ENCODE data around the gene ASB10. TPM values are rescaled to one million over a fixed set of nuclear protein-coding genes. Genes with fewer than 3 reads are reported as not detected.

ASB10 gene
- total RNA-seq (2014; rRNA removed; shearing (Covaris generic)): not detected in 2 replicates
- polyA plus RNA-seq (2016; fragmentation: Nextera tagmentation; extraction: Ambion mirVana): not detected in 2 replicates
- long read RNA-seq: 0 reads

- no peak; the same call in 2 of the 3 replicates for ATAC-seq
- H3K4me3 Mint-ChIP-seq: no peak within 1 kb of the TSS
These were observed at the start of gene ASB10 for GRCh38 chr7:151186640-151187408. Gene ASB10 (minus strand): TSS chr7:151187250. CDS start chr7:151187130, 120 bp downstream.

More at GRCh38 chr7:151186640-151187408, at the start of gene ASB10:
- no peaks in the 10 kb centered on the region for H3K36me3 ChIP-seq (ENCODE audit: insufficient read depth)
- H3K4me2 ChIP-seq: no peak within 1 kb of the TSS
- no peaks in the 10 kb centered on the region for H3K4me1 ChIP-seq (ENCODE audit: insufficient read depth)
- no peak within 1 kb of the TSS for H3K4me3 ChIP-seq
- Mint-ChIP-seq H3K27me3 (ENCODE audit: insufficient read depth, low read depth, poor library complexity) (peaks cover 6% of the 10 kb centered on the region), H3K36me3 (ENCODE audit: low read depth) (no peaks in the 10 kb centered on the region), H3K4me1 (no peaks in the 10 kb centered on the region), H3K9me3 (no peaks in the 10 kb centered on the region), H3K27ac (no peak within 1 kb of the TSS)
- H4K20me1 ChIP-seq (replicated peaks; ENCODE audit: insufficient read depth): no peaks in the 10 kb centered on the region
- TF ChIP-seq ZNF462 (CRISPR knock-in tag; IDR thresholded peaks at IDR 0.05) (no peak), EZH2phosphoT487 (IDR thresholded peaks at IDR 0.05; ENCODE audit: unreplicated experiment) (no peak), POLR2AphosphoS5 (IDR thresholded peaks at IDR 0.05; ENCODE audit: low read depth) (no peak), EZH2 (IDR thresholded peaks at IDR 0.05; ENCODE audit: low read depth, unreplicated experiment) (no peak), NANOG (IDR thresholded peaks at IDR 0.05; ENCODE audit: borderline replicate concordance) (no peak), CREB1 (CRISPR knock-in tag; IDR thresholded peaks at IDR 0.05; ENCODE audit: low read depth) (no peak), JUNB (IDR thresholded peaks at IDR 0.05; ENCODE audit: unreplicated experiment) (no peak), ETS1 (IDR thresholded peaks at IDR 0.05) (no peak), REST (IDR thresholded peaks at IDR 0.05; ENCODE audit: unreplicated experiment) (no peak), ZNF114 (CRISPR knock-in tag; IDR thresholded peaks at IDR 0.05) (no peak), STAT1 (IDR thresholded peaks at IDR 0.05; ENCODE audit: unreplicated experiment) (no peak), ZNF331 (CRISPR knock-in tag; IDR thresholded peaks at IDR 0.05; ENCODE audit: low read depth) (no peak), CTCF (conservative IDR thresholded peaks at IDR 0.05; ENCODE audit: low read depth in 2 of 2) (no peak)
- no peaks in the 10 kb centered on the region for H3F3A ChIP-seq (replicated peaks; ENCODE audit: low read depth)
- no peak within 1 kb of the TSS for H3K27ac ChIP-seq (ENCODE audit: low read depth)
- no peaks in the 10 kb centered on the region for H3K79me2 ChIP-seq (replicated peaks; ENCODE audit: insufficient read depth)
- no peaks in the 10 kb centered on the region for H3K9me2 ChIP-seq (ENCODE audit: insufficient read depth)
- H3K27me3 ChIP-seq (ENCODE audit: insufficient read depth): no peaks in the 10 kb centered on the region
- no peak for DNase-seq (ENCODE audit: low spot score)
- no peak within 1 kb of the TSS for H2AFZ ChIP-seq
